ENCODE measurements around the gene OR6N1. TPM values are rescaled to one million over a fixed set of nuclear protein-coding genes. Genes with fewer than 3 reads are reported as not detected.

OR6N1 gene
- polyA plus RNA-seq, 1 experiment, result not detected

- CTCF ChIA-PET, result no interaction called here
- TF ChIP-seq CTCF (IDR thresholded peaks at IDR 0.05; ENCODE audit: low read depth, low read length), result no peak
- Histone ChIP-seq H3K9me3 (ENCODE audit: control insufficient read depth, insufficient read depth, low read length) (no peaks in the 10 kb centered on the region), H3K27me3 (ENCODE audit: control insufficient read depth, insufficient read depth, low read length) (no peaks in the 10 kb centered on the region), H3K4me3 (ENCODE audit: low read depth, low read length) (no peak overlapping the region), H3K27ac (ENCODE audit: low read depth, low read length) (no peak overlapping the region)
- DNase-seq (ENCODE audit: low read depth, low spot score), result no peak
- POLR2A ChIA-PET, result no interaction called here
Observed at GRCh38 chr1:158800526-158800925, 28.5 kb upstream of the OR6N1 start.

- ChIA-PET CTCF (no interaction called here), POLR2A (no interaction called here)
- no peak for DNase-seq (ENCODE audit: low read depth, low spot score)
- no peak overlapping the region for H3K4me3 ChIP-seq (ENCODE audit: low read depth, low read length)
- no peaks in the 10 kb centered on the region for H3K27me3 ChIP-seq (ENCODE audit: control insufficient read depth, insufficient read depth, low read length)
- no peaks in the 10 kb centered on the region for H3K9me3 ChIP-seq (ENCODE audit: control insufficient read depth, insufficient read depth, low read length)
- TF ChIP-seq CTCF (IDR thresholded peaks at IDR 0.05; ENCODE audit: low read depth, low read length), result no peak
- H3K27ac ChIP-seq (ENCODE audit: low read depth, low read length), result no peak overlapping the region
Observed at GRCh38 chr1:158799689-158800088, 27.7 kb upstream of the OR6N1 start.

- H3K27me3 ChIP-seq (ENCODE audit: control insufficient read depth, insufficient read depth, low read length), result no peaks in the 10 kb centered on the region
- H3K9me3 ChIP-seq (ENCODE audit: control insufficient read depth, insufficient read depth, low read length), result no peaks in the 10 kb centered on the region
- ChIA-PET CTCF (no interaction called here), POLR2A (no interaction called here)
- H3K4me3 ChIP-seq (ENCODE audit: low read depth, low read length), result no peak overlapping the region
- TF ChIP-seq CTCF (IDR thresholded peaks at IDR 0.05; ENCODE audit: low read depth, low read length), result no peak
- no peak overlapping the region for H3K27ac ChIP-seq (ENCODE audit: low read depth, low read length)
- DNase-seq (ENCODE audit: low read depth, low spot score), result no peak
Observed at GRCh38 chr1:158798531-158798930, 26.5 kb upstream of the OR6N1 start.

GRCh38 chr1:158794247-158794646 lies 22.3 kb upstream of the OR6N1 start:
- no peak overlapping the region for H3K4me3 ChIP-seq (ENCODE audit: low read depth, low read length)
- DNase-seq (ENCODE audit: low read depth, low spot score), result no peak
- H3K27ac ChIP-seq (ENCODE audit: low read depth, low read length), result no peak overlapping the region
- H3K27me3 ChIP-seq (ENCODE audit: control insufficient read depth, insufficient read depth, low read length), result no peaks in the 10 kb centered on the region
- POLR2A ChIA-PET, result no interaction called here
- no peak for TF ChIP-seq CTCF (IDR thresholded peaks at IDR 0.05; ENCODE audit: low read depth, low read length)
- CTCF ChIA-PET, result no interaction called here
- H3K9me3 ChIP-seq (ENCODE audit: control insufficient read depth, insufficient read depth, low read length), result no peaks in the 10 kb centered on the region

GRCh38 chr1:158793604-158794003 lies 21.6 kb upstream of the OR6N1 start:
- Histone ChIP-seq H3K27me3 (ENCODE audit: control insufficient read depth, insufficient read depth, low read length) (no peaks in the 10 kb centered on the region), H3K9me3 (ENCODE audit: control insufficient read depth, insufficient read depth, low read length) (no peaks in the 10 kb centered on the region), H3K4me3 (ENCODE audit: low read depth, low read length) (no peak overlapping the region), H3K27ac (ENCODE audit: low read depth, low read length) (no peak overlapping the region)
- POLR2A ChIA-PET, result no interaction called here
- CTCF ChIA-PET, result no interaction called here
- no peak for DNase-seq (ENCODE audit: low read depth, low spot score)
- TF ChIP-seq CTCF (IDR thresholded peaks at IDR 0.05; ENCODE audit: low read depth, low read length), result peak; percentile 20; the same call in 1 of the 2 replicates
